Germinal center (tissue), 1 donor: Measurements from ENCODE around the gene LRRC49.
"Not testable (repeated sequence)": the region's sequence is repeated elsewhere in the genome, so short reads cannot be mapped to it uniquely, and the experiment has no call there.

Experiments used
- DNase-seq: peaks from one replicate; pipeline ENCODE4 v3.0.0; 2012; ENCODE audit warnings: mixed read lengths, low spot score

Gene LRRC49

DNA sequence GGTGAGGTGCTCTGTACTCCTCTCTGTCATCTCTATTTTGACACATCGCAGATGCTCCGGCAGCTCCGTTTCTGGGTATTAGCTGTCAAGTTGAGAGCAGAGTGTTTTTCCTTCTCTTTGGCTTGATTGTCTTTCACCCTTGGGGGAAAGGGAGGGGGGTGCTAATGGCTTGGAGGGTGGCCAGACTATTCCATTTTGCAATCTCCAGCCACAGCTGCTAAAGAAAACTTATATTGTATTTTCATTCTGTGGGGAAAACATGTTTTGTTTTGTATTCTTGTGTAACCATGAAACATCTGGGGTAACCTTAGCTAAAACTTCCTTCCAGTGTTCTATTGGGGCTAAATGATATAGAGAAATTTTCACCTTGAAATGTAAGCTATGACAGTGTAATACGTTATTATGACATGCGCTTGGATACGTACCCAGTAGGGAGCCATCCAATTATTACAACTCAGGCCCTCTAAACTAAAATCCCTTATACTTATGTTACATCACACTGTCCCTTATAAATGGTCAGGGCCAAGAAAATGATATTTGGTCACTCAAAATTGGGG, 24.6 kb upstream of the LRRC49 start:
- no peak for DNase-seq

GRCh38 chr15:70869346-70869745, 23.3 kb upstream of the LRRC49 start:
- no peak for DNase-seq

DNA sequence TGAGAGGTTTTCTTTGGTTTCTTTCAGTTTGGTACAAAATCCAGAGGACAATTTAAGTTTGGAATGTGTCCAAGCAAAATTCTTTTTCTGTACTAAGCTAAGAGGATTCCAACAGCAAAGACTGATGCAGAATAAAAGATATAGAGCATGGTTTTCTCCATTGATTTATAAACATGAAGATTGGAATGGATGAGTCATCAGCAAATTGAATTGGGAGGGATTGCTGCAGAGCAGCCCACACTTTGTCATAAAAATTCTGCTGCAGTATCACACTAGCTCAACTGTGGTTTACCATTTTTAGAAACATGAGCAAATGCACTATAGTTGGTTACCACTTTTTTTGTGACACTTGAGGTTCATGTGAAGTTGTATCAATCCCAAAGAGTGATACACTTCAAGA, 22.6 kb upstream of the LRRC49 start:
- DNase-seq, result no peak

GRCh38 chr15:70871490-70871889, 21.1 kb upstream of the LRRC49 start:
- not testable (repeated sequence) for DNase-seq

DNA sequence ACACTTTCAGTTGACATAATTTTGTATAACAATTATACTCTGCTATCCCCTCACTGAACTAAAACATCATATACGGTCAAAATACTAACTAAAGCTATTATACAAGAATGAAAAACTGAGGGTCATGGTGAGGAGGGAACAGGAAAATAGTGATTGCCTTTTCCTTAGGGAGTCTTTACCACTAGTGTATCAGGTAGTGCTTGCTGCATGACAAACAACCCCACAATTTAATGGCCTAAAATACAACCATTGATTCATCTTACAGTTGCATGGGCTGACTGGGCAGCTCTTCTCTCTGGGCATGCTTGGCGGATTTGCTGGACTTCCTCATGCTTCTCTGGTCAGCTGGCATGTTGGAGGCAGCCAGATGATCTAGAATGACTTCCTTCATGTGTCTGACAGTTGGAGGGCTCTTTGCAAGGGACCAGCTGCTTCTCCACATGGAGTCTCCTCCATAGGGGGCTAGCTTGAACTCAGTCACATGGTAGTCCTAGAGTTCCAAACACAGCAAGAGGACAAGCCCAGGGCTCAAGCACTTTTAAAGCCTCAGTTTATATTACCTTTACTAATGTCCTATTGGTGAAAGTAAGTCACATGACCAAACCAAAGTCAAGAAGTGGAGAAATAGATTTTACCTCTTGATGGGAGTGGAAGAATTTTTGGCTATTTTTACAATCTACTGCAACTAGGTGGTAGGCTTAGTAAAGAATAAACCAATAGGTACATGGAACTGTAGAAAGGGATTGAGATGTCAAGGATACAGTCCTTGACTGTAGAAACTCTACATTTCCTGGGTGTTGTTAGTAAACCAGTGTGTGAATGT, 19.2 kb upstream of the LRRC49 start:
- DNase-seq, result no peak

DNA sequence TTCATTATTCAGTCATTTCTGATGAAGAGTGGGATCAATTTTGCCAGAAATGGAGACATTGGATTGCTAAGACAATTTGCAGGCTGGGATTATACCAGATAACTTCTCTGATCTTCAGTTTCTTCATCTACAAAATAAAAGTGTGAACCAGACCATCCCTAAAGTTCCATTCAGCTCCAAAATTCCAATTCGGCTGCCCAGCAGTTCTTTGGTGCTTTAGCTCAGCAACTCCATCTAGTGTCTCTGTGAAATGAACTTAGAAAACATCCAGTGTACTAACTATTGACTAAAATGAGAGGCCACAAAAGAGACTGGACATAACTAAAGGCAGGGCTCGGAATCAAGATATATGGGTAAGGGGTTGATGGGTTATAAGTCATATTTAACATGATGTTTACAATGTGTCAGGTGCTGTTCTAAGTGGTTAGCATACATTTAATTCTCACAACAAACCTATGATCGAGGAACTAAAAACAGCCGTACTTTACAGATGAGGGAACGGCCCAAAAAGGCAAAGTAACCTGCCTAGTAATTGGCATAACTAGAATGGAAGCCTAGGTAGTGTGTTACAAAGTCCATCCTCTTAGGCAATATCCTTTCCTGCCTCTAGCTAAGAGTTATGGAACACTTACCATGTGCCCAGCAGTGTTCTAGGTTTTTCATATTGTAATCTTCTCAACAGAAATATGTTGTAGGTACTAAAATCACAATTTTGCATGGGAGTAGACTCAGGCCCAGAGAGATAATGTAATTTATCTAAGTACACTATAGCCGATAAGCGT, 17.4 kb upstream of the LRRC49 start:
- no peak for DNase-seq

GRCh38 chr15:70876011-70876410, 16.6 kb upstream of the LRRC49 start:
- DNase-seq, result no peak

- DNase-seq, result no peak
Observed at GRCh38 chr15:70876683-70877082, 15.9 kb upstream of the LRRC49 start.

- DNase-seq, result no peak
Observed at GRCh38 chr15:70879401-70879800, 13.2 kb upstream of the LRRC49 start.

DNA sequence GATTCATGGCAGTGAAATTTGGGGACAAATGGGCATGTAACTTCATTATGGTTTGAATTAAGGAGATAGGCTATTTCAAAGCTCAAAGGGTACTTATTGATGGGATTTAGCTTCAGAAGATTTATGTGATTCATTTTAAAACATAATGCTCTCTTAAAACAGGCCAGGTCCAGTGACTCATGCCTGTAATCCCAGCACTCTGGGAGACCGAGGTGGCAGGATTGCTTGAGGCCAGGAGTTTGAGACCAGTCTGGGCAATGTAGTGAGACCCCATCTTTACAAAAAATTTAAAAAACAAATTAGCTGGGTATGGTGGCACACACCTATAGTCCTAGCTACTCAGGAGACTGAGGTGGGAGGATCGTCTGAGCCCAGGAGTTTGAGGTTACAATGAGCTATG, 11.8 kb upstream of the LRRC49 start:
- no peak for DNase-seq

DNA sequence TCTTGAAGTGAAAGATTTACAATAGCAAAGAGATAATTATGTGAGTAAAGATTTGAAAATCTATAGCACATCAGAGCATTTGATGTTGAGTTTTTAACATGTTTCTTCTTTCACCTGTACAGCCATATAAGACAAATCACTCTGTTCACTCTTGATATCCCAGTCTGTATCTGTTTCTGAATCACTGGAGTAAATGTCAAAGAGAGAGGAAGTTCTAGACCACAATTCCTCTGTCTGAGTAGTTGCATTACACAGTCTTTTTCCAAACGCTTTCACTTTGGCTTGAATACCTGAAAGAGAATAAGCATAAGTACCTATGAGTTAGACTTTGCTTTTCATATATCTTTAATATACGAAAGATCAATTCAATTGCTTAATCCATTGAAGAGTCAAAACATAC, 10.3 kb upstream of the LRRC49 start:
- no peak for DNase-seq

- no peak for DNase-seq
Observed at GRCh38 chr15:70892912-70893560, 410 bp downstream of the LRRC49 start.

GRCh38 chr15:70902107-70902506, 9.5 kb downstream of the LRRC49 start:
- DNase-seq, result no peak

- no peak for DNase-seq
Observed at GRCh38 chr15:70906842-70907241, 14.2 kb downstream of the LRRC49 start.

DNA sequence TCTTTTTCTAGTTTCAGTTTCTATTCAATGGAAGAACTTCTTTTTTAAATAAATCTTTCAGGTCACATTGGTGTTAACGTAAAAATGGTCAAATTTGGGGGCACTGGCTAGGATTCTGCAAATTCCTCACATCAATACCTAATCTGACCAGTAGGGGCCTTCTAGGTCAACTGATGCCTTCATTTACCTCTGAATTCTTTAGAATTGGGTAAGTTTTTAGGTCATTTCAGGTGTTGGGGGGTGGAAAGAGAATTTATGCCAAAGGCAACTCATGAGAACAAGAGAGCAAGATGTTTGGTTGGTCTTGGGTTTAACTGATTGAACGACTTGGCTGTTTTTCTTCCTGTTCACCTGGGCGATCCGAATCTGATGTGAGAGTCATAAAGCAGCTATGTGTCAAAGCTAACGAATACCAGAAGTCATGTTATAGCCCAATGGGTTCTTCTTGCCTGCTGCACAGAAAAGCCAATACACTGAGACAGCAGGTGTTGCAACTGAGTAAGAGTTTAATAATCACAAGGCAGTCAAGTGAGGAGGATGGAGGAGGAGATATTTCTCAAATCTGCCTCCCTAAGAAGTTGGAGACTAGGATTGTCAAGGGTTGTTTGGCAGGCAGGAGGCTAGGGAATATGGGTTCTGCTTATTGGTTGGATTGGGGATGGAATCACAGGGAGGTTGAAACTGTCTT, 15.3 kb downstream of the LRRC49 start:
- peak; percentile 3 for DNase-seq

DNA sequence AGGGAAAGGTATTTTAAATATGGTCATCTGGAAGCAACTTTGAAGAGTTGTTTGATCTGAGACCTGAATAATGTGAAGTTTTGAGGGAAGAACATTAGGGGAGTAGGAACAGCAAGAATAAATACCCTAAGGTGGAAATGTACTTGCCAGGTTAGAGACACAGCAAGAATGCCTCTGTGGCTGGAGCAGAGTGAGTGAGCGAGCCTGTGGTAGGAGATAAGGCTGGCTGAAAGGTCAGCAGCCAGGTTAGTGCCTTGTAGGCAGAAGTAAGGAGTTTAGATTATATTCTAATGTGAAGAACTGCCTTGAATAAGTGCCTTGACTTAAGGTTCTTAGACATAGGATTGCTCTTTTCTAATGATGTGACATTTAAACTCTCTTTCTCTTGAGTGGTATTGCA, 18.3 kb downstream of the LRRC49 start:
- DNase-seq, result no peak

- DNase-seq, result no peak
Observed at GRCh38 chr15:70912187-70912586, 19.6 kb downstream of the LRRC49 start.

DNA sequence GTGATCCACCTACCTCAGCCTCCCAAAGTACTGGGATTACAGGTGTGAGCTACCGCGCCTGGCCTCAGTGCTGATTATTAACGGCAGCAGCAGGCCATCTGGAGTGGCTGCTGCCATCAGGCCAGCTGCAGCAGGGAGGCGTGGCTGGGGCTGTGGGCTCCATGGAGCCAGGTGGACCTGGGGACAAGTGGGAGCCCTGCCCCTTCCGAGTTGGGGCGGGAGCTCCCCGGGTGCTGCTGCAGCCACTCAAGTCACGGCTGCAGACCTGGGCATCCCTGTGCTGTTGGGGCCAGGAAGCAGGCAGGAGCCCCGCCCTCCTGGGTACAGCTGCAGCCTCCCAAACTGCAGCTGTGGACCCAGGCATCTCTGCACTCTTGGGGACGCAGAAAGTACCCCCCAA, 23.9 kb downstream of the LRRC49 start:
- no peak for DNase-seq

- DNase-seq, result no peak
Observed at GRCh38 chr15:70917955-70918354, 25.3 kb downstream of the LRRC49 start.

- no peak for DNase-seq
Observed at GRCh38 chr15:70920981-70921696, 28.5 kb downstream of the LRRC49 start.

- no peak for DNase-seq
Observed at GRCh38 chr15:70922119-70922518, 29.5 kb downstream of the LRRC49 start.
